SK-N-SH treated with all-trans-retinoic acid at 6 μM for 48 hours (cell line): ENCODE data around the gene CNTNAP1.

Source experiments
- ARNTL ChIP-seq: fragments of 450-650 bp; formaldehyde crosslinking; IDR thresholded peaks from 2 replicates; pipeline ENCODE4 v1.5.0; 2020; ENCODE audit warnings: low read depth, mild to moderate bottlenecking, moderate library complexity, borderline replicate concordance
- OSR1 ChIP-seq: fragments of 250-450 bp; sonication (Bioruptor Pico); IDR thresholded peaks from 2 replicates; pipeline ENCODE4 v1.8.0; 2022; ENCODE audit warnings: moderate library complexity, mild to moderate bottlenecking, inconsistent platforms
- RARB ChIP-seq: fragments of 250-450 bp; sonication (Bioruptor Pico); IDR thresholded peaks from 2 replicates; pipeline ENCODE4 v1.8.0; 2021; ENCODE audit warnings: mild to moderate bottlenecking, moderate library complexity
- ZFP3 ChIP-seq: fragments of 250-450 bp; sonication (Bioruptor Pico); IDR thresholded peaks from 2 replicates; pipeline ENCODE4 v1.5.0; 2020; ENCODE audit warnings: mild to moderate bottlenecking, moderate library complexity

DNA sequence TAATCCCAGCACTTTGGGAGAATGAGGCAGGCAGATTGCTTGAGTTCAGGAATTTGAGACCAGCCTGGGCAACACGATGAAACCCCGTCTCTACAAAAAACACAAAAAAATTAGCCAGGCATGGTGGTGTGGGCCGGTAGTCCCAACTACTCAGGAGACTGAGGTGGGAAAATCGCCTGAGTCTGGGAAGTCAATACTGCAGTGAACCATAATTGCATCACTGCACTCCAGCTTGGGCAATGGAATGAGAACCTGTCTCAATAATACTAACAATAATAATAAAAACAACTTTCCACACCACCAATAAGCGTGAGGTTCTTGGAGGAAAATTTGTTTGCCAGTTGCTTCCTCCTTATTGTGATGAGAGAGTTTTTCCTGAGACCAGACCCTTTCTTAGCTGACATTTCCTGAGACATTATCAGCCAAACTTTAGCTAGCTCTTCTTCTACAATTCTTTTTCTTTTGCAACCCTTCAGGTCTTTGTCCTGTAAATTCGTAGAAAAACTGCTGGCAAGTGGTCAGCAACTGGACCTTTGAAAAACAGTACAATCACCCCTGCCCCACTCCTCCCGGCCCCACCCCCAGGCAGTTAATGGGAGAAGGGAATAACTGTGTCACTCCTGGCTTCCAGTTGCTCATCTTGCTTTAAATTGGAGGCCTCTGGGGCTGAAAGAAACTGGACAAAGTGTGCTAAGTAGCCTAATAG, 66.0 kb downstream of the CNTNAP1 start:
- TF ChIP-seq RARB (CRISPR knock-in tag) (no peak), ZFP3 (CRISPR knock-in tag) (no peak), OSR1 (no peak), ARNTL (CRISPR knock-in tag) (no peak)
